GM12878 (cell line): ENCODE results near the gene TBL3. TPM values are rescaled to one million over a fixed set of nuclear protein-coding genes. Genes with fewer than 3 reads are reported as not detected.

Experiments used
- ATAC-seq: fragments of 200-7000 bp; cut with Tn5 transposase; 3 replicates; pipeline ENCODE4 v1.9.1; 2020; ENCODE audit warnings: mild to moderate bottlenecking, moderate library complexity
- BruUV-seq: library from RNA; stranded (reverse); fragments of 400-500 nt; replicated peaks from 2 replicates; lab custom pipeline; 2021; lab: Mats Ljungman, UMichigan
- CTCF ChIA-PET: fragments of 300-600 bp; sonication (Branson Sonifier 250); formaldehyde crosslinking; extraction: SDS; loops from one replicate; lab custom pipeline; 2021; ENCODE audit warnings: inconsistent platforms; lab: Yijun Ruan, JAX
- POLR2A ChIA-PET: fragments of 350-600 bp; formaldehyde crosslinking; extraction: SDS; loops from one replicate; lab custom pipeline; 2021; ENCODE audit warnings: inconsistent platforms; lab: Charles Lee
- RAD21 ChIA-PET: fragments of 300-600 bp; sonication (Branson Sonifier 250); formaldehyde crosslinking; loops from one replicate; lab custom pipeline; 2023; ENCODE audit warnings: antibody characterized with exemption; ENCODE audit not compliant: unreplicated experiment; lab: Charles Lee
- SMC1A ChIA-PET: fragments of 300-600 bp; sonication (Branson Sonifier 250); formaldehyde crosslinking; loops from one replicate; lab custom pipeline; 2023; ENCODE audit not compliant: unreplicated experiment, uncharacterized antibody; lab: Charles Lee
- DNase-seq: peaks from one replicate; pipeline ENCODE4 v3.0.0-alpha.2; 2011; ENCODE audit warnings: low read depth, low spot score
- FAIRE-seq: peaks from 3 replicates; lab custom pipeline; 2011; peaks lifted over from hg19 to GRCh38; lab: Jason Lieb, UNC
- H2AFZ ChIP-seq: 2 replicates; pipeline ENCODE4 v1.6.0; 2011; ENCODE audit warnings: low read depth, low read length, control low read depth; ENCODE audit not compliant: control insufficient read depth
- H3K27ac ChIP-seq: 2 replicates; pipeline ENCODE4 v1.5.1; 2011; ENCODE audit warnings: control low read depth; ENCODE audit not compliant: control insufficient read depth, insufficient read depth
- H3K27me3 ChIP-seq, 2 experiments: replicated peaks in 1 of 2; 2 replicates each; pipeline versions ENCODE4 v1.6.0 to v1.6.1; 2011; ENCODE audit warnings: low read length in 1 of 2; ENCODE audit not compliant: control insufficient read depth in 2 of 2, insufficient read depth in 2 of 2
- H3K36me3 ChIP-seq, 2 experiments: 2 replicates each; pipeline ENCODE4 v1.5.1; 2011; ENCODE audit warnings: low read length in 1 of 2; ENCODE audit not compliant: control insufficient read depth in 2 of 2, insufficient read depth in 2 of 2
- H3K4me1 ChIP-seq: 2 replicates; pipeline ENCODE4 v1.6.1; 2011; ENCODE audit warnings: mild to moderate bottlenecking, low read length, moderate library complexity, mixed read lengths; ENCODE audit not compliant: control insufficient read depth, insufficient read depth
- H3K4me2 ChIP-seq: 2 replicates; pipeline ENCODE4 v1.6.0; 2011; ENCODE audit warnings: control low read depth; ENCODE audit not compliant: control insufficient read depth, insufficient read depth
- H3K4me3 ChIP-seq: fragments of 200-600 bp; sonication (generic); 2 replicates; pipeline ENCODE4 v1.5.1; 2016
- H3K79me2 ChIP-seq: 2 replicates; pipeline ENCODE4 v1.6.0; 2011; ENCODE audit warnings: low read length; ENCODE audit not compliant: control insufficient read depth, insufficient read depth
- H3K9ac ChIP-seq: 2 replicates; pipeline ENCODE4 v1.8.0; 2011; ENCODE audit warnings: low read length, control low read depth, mixed read lengths; ENCODE audit not compliant: control insufficient read depth, insufficient read depth
- H3K9me3 ChIP-seq: replicated peaks from 3 replicates; pipeline ENCODE4 v1.5.1; 2011; ENCODE audit warnings: mild to moderate bottlenecking, low read length; ENCODE audit not compliant: control insufficient read depth, insufficient read depth
- H4K20me1 ChIP-seq: 2 replicates; pipeline ENCODE4 v1.6.0; 2011; ENCODE audit not compliant: control insufficient read depth, insufficient read depth
- ATF7 ChIP-seq: fragments of 450-650 bp; IDR thresholded peaks from 2 replicates; pipeline ENCODE4 v1.6.1; 2016; ENCODE audit warnings: low read depth, mild to moderate bottlenecking
- E2F8 ChIP-seq: fragments of 450-650 bp; IDR thresholded peaks from 2 replicates; pipeline ENCODE4 v1.6.1; 2018; ENCODE audit warnings: mild to moderate bottlenecking, low read depth, moderate library complexity; ENCODE audit not compliant: partially characterized antibody
- EP300 ChIP-seq, 2 experiments: fragments of 150-350 bp in 1 of 2; IDR thresholded peaks; 2 replicates each; pipeline ENCODE4 v1.6.1; 2011 to 2012; ENCODE audit warnings: low read depth in 2 of 2, low read length in 2 of 2, borderline replicate concordance in 1 of 2, improper control_type of control experiment in 1 of 2, inconsistent platforms in 1 of 2; ENCODE audit not compliant: control insufficient read depth in 1 of 2
- GATAD2B ChIP-seq: fragments of 450-650 bp; conservative IDR thresholded peaks from 2 replicates; pipeline ENCODE4 v1.6.1; 2017; ENCODE audit warnings: low read depth, mild to moderate bottlenecking, moderate library complexity
- IRF4 ChIP-seq: IDR thresholded peaks from 2 replicates; pipeline ENCODE4 v1.6.1; 2011; ENCODE audit warnings: low read depth, low read length
- PBX3 ChIP-seq: IDR thresholded peaks from 2 replicates; pipeline ENCODE4 v1.6.1; 2011; ENCODE audit warnings: mild to moderate bottlenecking, low read depth, low read length, moderate library complexity; ENCODE audit not compliant: insufficient replicate concordance
- PML ChIP-seq: IDR thresholded peaks from 2 replicates; pipeline ENCODE4 v1.6.1; 2012; ENCODE audit warnings: low read length, inconsistent platforms
- POLR2A ChIP-seq: IDR thresholded peaks from 2 replicates; pipeline ENCODE4 v1.6.1; 2011; ENCODE audit warnings: low read depth, mild to moderate bottlenecking, low read length
- RCOR1 ChIP-seq: conservative IDR thresholded peaks from 2 replicates; pipeline ENCODE4 v1.6.1; 2012; ENCODE audit warnings: low read depth, low read length, improper control_type of control experiment
- SIN3A ChIP-seq: IDR thresholded peaks from 2 replicates; pipeline ENCODE4 v1.6.1; 2012; ENCODE audit warnings: low read depth, low read length, improper control_type of control experiment
- SKIL ChIP-seq: fragments of 450-650 bp; IDR thresholded peaks from 2 replicates; pipeline ENCODE4 v1.6.1; 2017; ENCODE audit warnings: mild to moderate bottlenecking, low read depth, inconsistent platforms; ENCODE audit not compliant: poor library complexity, severe bottlenecking
- SMAD5 ChIP-seq: IDR thresholded peaks from 2 replicates; pipeline ENCODE4 v1.6.1; 2016; ENCODE audit warnings: antibody characterized with exemption, low read depth
- TCF12 ChIP-seq: IDR thresholded peaks from 2 replicates; pipeline ENCODE4 v1.6.1; 2011; ENCODE audit warnings: low read depth, mild to moderate bottlenecking, low read length
- WGBS: methylation state at CpG from one replicate; pipeline ENCODE4 v1.1.6; 2016; ENCODE audit warnings: low lambda C conversion rate; ENCODE audit not compliant: insufficient replicate concordance, insufficient coverage; ENCODE audit errors: missing lambda C conversion rate; 5-methylcytosine and 5-hydroxymethylcytosine counted together
- in situ Hi-C: fragments of 300-500 bp; cut with MboI; formaldehyde crosslinking; loops from 9 replicates; pipeline ENCODE4 v1.14.3; 2018; ENCODE audit warnings: mixed read lengths
- intact Hi-C: fragments of 100-400 bp; cut with micrococcal nuclease; formaldehyde crosslinking; loops from one replicate; pipeline ENCODE4 v1.14.2; 2022; ENCODE audit not compliant: unreplicated experiment
- polyA plus RNA-seq, 11 experiments: library from polyadenylated mRNA; depleted of rRNA in 4 of 11; unstranded in 6 of 11; stranded (reverse) in 5 of 11; fragments of >200 nt; fragmentation: Nextera tagmentation in 4 of 11; fragmentation: Illumina TruSeq in 1 of 11; extraction: Ambion mirVana in 4 of 11; extraction: Trizol in 1 of 11; gene quantifications; 1 replicate in 1 of 11; 2 replicates in 10 of 11; pipeline versions ENCODE4 v1.2.1 to v1.2.3, GENCODE V29; 2011 to 2016; ENCODE audit warnings: inconsistent platforms in 2 of 11, missing spikeins in 2 of 11, low read depth in 1 of 11
- total RNA-seq, 4 experiments: library from RNA; depleted of rRNA in 3 of 4; stranded (reverse); fragments of >200 nt in 3 of 4; fragmentation: Illumina TruSeq in 1 of 4; extraction: Trizol in 1 of 4; gene quantifications; 2 replicates each; pipeline versions ENCODE4 v1.2.1 to v1.2.3, GENCODE V29; 2013 to 2021
- TF ChIP-seq, protein P1 (sequence below): IDR thresholded peaks from 2 replicates; pipeline ENCODE4 v1.6.1; 2011; ENCODE audit warnings: low read depth, low read length, improper control_type of control experiment, borderline replicate concordance

TBL3 gene
- total and polyA plus RNA-seq, 10 of the 15 experiments (the other 5 are each of a cell fraction or from before 2014, with no cell fraction given): 1.2 to 101 (median 34.2) TPM

GRCh38 chr16:2009164-2009711 is 37.4 kb downstream of the TBL3 start (continued):
- no peak for TF ChIP-seq SKIL
- TF ChIP-seq SIN3A: 0 out of 2 replicates have a peak, but pooled peaks have one; percentile 11

GRCh38 chr16:2009791-2010510 is 38.1 kb downstream of the TBL3 start, which contains the start of gene ZNF598:
ZNF598 (minus strand) TSS chr16:2009821.
- POLR2A ChIA-PET: no interaction called here
- TF ChIP-seq, protein P1, sequence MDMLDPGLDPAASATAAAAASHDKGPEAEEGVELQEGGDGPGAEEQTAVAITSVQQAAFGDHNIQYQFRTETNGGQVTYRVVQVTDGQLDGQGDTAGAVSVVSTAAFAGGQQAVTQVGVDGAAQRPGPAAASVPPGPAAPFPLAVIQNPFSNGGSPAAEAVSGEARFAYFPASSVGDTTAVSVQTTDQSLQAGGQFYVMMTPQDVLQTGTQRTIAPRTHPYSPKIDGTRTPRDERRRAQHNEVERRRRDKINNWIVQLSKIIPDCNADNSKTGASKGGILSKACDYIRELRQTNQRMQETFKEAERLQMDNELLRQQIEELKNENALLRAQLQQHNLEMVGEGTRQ: no peak
- TF ChIP-seq IRF4 (no peak), POLR2A (peak; percentile 94), GATAD2B (0 out of 2 replicates have a peak, but pooled peaks have one; percentile 55), ATF7 (no peak), PML (peak; percentile 80; the same call in 1 of the 2 replicates), SMAD5 (peak; percentile 47; the same call in 1 of the 2 replicates), E2F8 (no peak), PBX3 (no peak), TCF12 (0 out of 2 replicates have a peak, but pooled peaks have one; percentile 18), EP300 (IDR thresholded peaks at IDR 0.05; ENCODE audit: borderline replicate concordance in 1 of 2, control insufficient read depth in 1 of 2, low read depth in 2 of 2, low read length in 2 of 2) (no peak), RCOR1 (no peak)

More at GRCh38 chr16:2009791-2010510, 38.1 kb downstream of the TBL3 start, which contains the start of gene ZNF598:
- ATAC-seq (peak; percentile 93), DNase-seq (no peak), FAIRE-seq (no peak)
- under 1% methylated on average over 37 of the region's 52 CpGs for WGBS
- H3K27me3 ChIP-seq: no peaks in the 10 kb centered on the region
- in situ Hi-C loops: loop anchor here (10.0 kb wide), 1 partner anchor 485 kb away; no protein-coding TSS in a partner anchor
- peak within 1 kb of the TSS; percentile 100 for H3K4me3 ChIP-seq
- peak within 1 kb of the TSS; percentile 89 for H2AFZ ChIP-seq
- H3K9me3 ChIP-seq: no peaks in the 10 kb centered on the region
- intact Hi-C loops: loop anchor here (5.0 kb wide), 1 partner anchor 142 kb away; no protein-coding TSS in a partner anchor
- CTCF ChIA-PET: no interaction called here
- TSS peak; percentile 99 for BruUV-seq
- peaks cover 54% of the 10 kb centered on the region for H3K79me2 ChIP-seq
- H3K4me2 ChIP-seq: peak within 1 kb of the TSS; percentile 99
- H3K36me3 ChIP-seq: peaks cover 0 to 3% of the 10 kb centered on the region in 2 experiments; a peak in 1 of 4 replicates
- no peaks in the 10 kb centered on the region for H4K20me1 ChIP-seq
- RAD21 ChIA-PET: no interaction called here
- H3K27ac ChIP-seq: peak within 1 kb of the TSS; percentile 89
- SMC1A ChIA-PET: no interaction called here
- peak within 1 kb of the TSS; percentile 96 for H3K9ac ChIP-seq
- peaks cover 15% of the 10 kb centered on the region for H3K4me1 ChIP-seq
